Psoas muscle (tissue), 8 donors: ENCODE results near the gene PSMB7. TPM values are rescaled to one million over a fixed set of nuclear protein-coding genes. Genes with fewer than 3 reads are reported as not detected.
A peak's percentile ranks its signal among the peaks of the same experiment; 100 is the strongest.

ENCODE experiments used
- ATAC-seq, 4 donors: fragments of 200-7000 bp; cut with Tn5 transposase; one replicate each; pipeline ENCODE4 v1.9.1; 2020; ENCODE audit warnings: moderate library complexity in 3 of 4, mild to moderate bottlenecking in 2 of 4
- DNase-seq, 2 donors: peaks; one replicate each; pipeline ENCODE4 v3.0.0-alpha.2; 2020
- H3K27ac ChIP-seq: fragments of 200-600 bp; one replicate; pipeline ENCODE4 v1.8.0; 2022
- H3K27me3 ChIP-seq, 3 donors: fragments of 200-600 bp in 1 of 3; one replicate each; pipeline versions ENCODE4 v1.6.1 to v1.8.0; 2013 to 2022; ENCODE audit warnings: low read length in 2 of 3, mild to moderate bottlenecking in 2 of 3, moderate library complexity in 1 of 3; ENCODE audit not compliant: insufficient read depth in 3 of 3
- H3K36me3 ChIP-seq, 2 donors: fragments of 200-600 bp in 1 of 2; one replicate each; pipeline versions ENCODE4 v1.6.1 to v1.8.0; 2013 to 2022; ENCODE audit warnings: low read depth in 1 of 2, mild to moderate bottlenecking in 1 of 2, moderate library complexity in 1 of 2; ENCODE audit not compliant: insufficient read depth in 1 of 2
- H3K4me1 ChIP-seq: fragments of 200-600 bp; one replicate; pipeline ENCODE4 v1.8.0; 2022
- H3K4me3 ChIP-seq: fragments of 200-600 bp; one replicate; pipeline ENCODE4 v1.8.0; 2022; ENCODE audit warnings: mild to moderate bottlenecking
- H3K9me3 ChIP-seq: fragments of 200-600 bp; one replicate; pipeline ENCODE4 v1.8.0; 2022
- CTCF ChIP-seq: fragments of 200-600 bp; IDR thresholded peaks from one replicate; pipeline ENCODE4 v1.8.0; 2022; ENCODE audit warnings: antibody characterized with exemption
- WGBS, 3 donors: extraction: QIAGEN DNeasy Blood & Tissue Kit; methylation state at CpG; one replicate each; pipeline versions ENCODE4 v1.1.6 to v1.1.7; 2013; 5-methylcytosine and 5-hydroxymethylcytosine counted together
- intact Hi-C, 2 donors: fragments of 100-400 bp; cut with DNase I; formaldehyde crosslinking; loops; one replicate each; pipeline versions ENCODE4 v1.11.0 to v1.14.2; 2022
- polyA plus RNA-seq, 3 donors: library from polyadenylated mRNA; stranded (reverse); fragments of 200-250 nt; gene quantifications; one replicate each; pipeline ENCODE4 v1.2.3, GENCODE V29; 2013
- total RNA-seq, 4 donors: library from RNA; stranded (reverse); fragmentation: NEBNext Ultra II Directional in 2 of 4; extraction: Animal tissue kit (Norgen Biotek cat#: 25700) in 2 of 4; gene quantifications; one replicate each; pipeline versions ENCODE4 v1.2.1 to v1.2.4, GENCODE V29; 2021 to 2023
- donor health status: healthy with polysubstance abuse.
- donor health status: DM: no; HTN: no; CAD: no; lungs with moderate emphysema.
- donor health status: Bipolar disorder and iron deficiency.
- donor health status: healthy.
- donor health status: DM: yes; HTN: yes; CAD: no.
- donor health status: DM: no; HTN: no; CAD: no.
- donor health status: DM: no; HTN: no; CAD: no.
- donor health status: DM: yes; HTN: yes; CAD: no.

PSMB7 gene
- total and polyA plus RNA-seq, 7 donors = 144 to 421 (median 189) TPM

DNA sequence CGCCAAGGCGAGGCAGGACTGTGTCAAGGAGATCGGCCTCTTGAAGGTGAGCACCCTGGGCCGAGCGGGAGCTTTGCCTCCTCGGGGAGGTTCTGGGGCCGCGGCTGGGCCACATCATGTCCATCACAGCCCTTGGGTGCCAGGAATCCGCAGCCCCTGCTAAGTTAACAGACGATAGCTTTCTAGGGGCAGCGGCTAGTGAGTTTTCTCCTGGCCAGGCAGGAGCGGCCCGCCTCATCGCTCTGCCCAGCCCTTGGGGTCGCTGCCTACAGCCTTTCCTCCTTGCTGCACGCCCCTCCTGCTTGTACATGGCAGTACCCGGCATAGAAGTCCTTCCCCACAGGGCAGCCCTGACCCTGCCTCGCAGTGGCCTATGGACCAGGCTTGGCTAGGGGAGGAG, 101.3 kb downstream of the PSMB7 start:
- 93 to 95% (median 94%) methylated on average over 18 of the region's 18 CpGs for WGBS, 3 donors
- intact Hi-C loops = no loop called here
- Histone ChIP-seq H3K4me3 (no peak overlapping the region), H3K4me1 (no peaks in the 10 kb centered on the region), H3K27ac (no peak overlapping the region), H3K36me3 (peaks cover 3 to 23% of the 10 kb centered on the region in 2 donors), H3K9me3 (no peaks in the 10 kb centered on the region), H3K27me3 (no peaks in the 10 kb centered on the region)
- ATAC-seq (no peak), DNase-seq (no peak)
- TF ChIP-seq CTCF = no peak

GRCh38 chr9:124312290-124313265, 102.7 kb downstream of the PSMB7 start:
- H3K9me3 ChIP-seq = no peaks in the 10 kb centered on the region

GRCh38 chr9:124311283-124311682, 104.0 kb downstream of the PSMB7 start:
- H3K4me3 ChIP-seq = no peak overlapping the region
- WGBS, 3 donors = 88 to 97% (median 94%) methylated on average over 5 of the region's 5 CpGs
- no peak for ATAC-seq
- H3K4me1 ChIP-seq = no peaks in the 10 kb centered on the region
- H3K27me3 ChIP-seq = no peaks in the 10 kb centered on the region
- no peak overlapping the region for H3K27ac ChIP-seq
- H3K36me3 ChIP-seq = peaks cover 0 to 20% of the 10 kb centered on the region in 2 donors
- intact Hi-C loops = no loop called here
- no peaks in the 10 kb centered on the region for H3K9me3 ChIP-seq
- no peak for DNase-seq
- TF ChIP-seq CTCF = no peak

More at GRCh38 chr9:124312290-124313265, 102.7 kb downstream of the PSMB7 start:
- Histone ChIP-seq H3K4me1 (no peaks in the 10 kb centered on the region), H3K4me3 (no peak overlapping the region), H3K36me3 (peaks cover 3 to 23% of the 10 kb centered on the region in 2 donors), H3K27ac (no peak overlapping the region), H3K27me3 (no peaks in the 10 kb centered on the region)
- 84 to 87% (median 86%) methylated on average over 27 of the region's 27 CpGs for WGBS, 3 donors
- DNase-seq = no peak
- no peak for TF ChIP-seq CTCF
- intact Hi-C loops = no loop called here
- ATAC-seq = no peak

- TF ChIP-seq CTCF = no peak
- Histone ChIP-seq H3K4me1 (no peaks in the 10 kb centered on the region), H3K4me3 (no peak overlapping the region), H3K9me3 (no peaks in the 10 kb centered on the region), H3K27ac (no peak overlapping the region), H3K27me3 (no peaks in the 10 kb centered on the region), H3K36me3 (peaks cover 0 to 7% of the 10 kb centered on the region in 2 donors)
- 77 to 90% (median 84%) methylated on average over 14 to 15 of the region's 15 CpGs for WGBS, 3 donors
- DNase-seq (peak in 1 of 2 donors; percentile 44), ATAC-seq (peak; percentile 53 to 87 (median 79))
- intact Hi-C loops = no loop called here
Observed at GRCh38 chr9:124309667-124310084, 105.6 kb downstream of the PSMB7 start.
